ENCODE measurements around the gene CASP2. TPM values are rescaled to one million over a fixed set of nuclear protein-coding genes. Genes with fewer than 3 reads are reported as not detected.

Gene CASP2
- total and polyA plus RNA-seq, 2 of the 13 experiments (the other 11 are each of a cell fraction or from before 2014, with no cell fraction given) = 10.2 to 13.7 TPM

DNA sequence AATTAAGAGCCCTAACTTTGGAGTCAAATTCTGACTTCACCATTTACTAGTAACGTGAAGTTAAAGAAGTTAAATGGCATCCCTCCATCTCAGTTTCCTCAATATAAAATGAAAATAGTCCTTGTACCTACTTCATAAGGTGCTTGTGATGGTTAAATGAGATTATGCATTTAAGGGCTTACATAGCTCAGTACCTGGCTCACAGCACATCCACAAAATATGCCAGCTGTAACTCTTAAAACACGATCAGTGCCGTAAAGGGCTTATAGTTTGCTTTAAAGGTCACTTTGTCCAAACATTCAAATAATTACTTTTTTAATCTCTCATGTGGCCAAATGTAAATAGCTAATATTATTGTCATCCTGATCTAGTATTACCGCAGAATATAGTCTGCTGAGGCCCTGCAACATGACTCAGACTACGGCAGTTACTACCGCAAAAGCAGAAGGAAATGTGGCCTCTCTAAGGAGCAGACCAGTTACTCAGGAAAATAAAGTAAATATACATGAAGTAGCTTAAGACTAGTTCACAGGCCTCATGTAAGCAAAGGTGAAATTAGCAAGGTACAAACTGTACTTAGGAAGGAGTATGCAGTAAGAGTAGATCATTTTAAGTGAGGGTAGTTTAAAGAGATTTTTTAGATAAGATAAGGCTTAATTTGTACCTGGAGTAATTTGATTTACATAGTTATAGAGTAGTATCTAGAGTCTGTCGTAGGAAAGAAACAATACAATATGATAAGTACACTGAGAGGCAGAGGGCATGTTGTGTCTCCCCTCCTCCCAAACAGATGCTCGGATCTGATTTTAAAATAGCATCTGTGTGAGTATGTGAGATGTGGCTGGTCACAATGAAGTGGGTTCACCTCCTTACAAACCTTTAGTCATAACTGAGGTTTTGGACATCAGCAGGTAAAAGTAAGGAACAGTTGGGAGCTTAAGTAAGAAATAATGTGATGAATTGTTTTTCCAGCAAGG lies 13.1 kb downstream of the CASP2 start (continued):
- TF ChIP-seq, protein P1, sequence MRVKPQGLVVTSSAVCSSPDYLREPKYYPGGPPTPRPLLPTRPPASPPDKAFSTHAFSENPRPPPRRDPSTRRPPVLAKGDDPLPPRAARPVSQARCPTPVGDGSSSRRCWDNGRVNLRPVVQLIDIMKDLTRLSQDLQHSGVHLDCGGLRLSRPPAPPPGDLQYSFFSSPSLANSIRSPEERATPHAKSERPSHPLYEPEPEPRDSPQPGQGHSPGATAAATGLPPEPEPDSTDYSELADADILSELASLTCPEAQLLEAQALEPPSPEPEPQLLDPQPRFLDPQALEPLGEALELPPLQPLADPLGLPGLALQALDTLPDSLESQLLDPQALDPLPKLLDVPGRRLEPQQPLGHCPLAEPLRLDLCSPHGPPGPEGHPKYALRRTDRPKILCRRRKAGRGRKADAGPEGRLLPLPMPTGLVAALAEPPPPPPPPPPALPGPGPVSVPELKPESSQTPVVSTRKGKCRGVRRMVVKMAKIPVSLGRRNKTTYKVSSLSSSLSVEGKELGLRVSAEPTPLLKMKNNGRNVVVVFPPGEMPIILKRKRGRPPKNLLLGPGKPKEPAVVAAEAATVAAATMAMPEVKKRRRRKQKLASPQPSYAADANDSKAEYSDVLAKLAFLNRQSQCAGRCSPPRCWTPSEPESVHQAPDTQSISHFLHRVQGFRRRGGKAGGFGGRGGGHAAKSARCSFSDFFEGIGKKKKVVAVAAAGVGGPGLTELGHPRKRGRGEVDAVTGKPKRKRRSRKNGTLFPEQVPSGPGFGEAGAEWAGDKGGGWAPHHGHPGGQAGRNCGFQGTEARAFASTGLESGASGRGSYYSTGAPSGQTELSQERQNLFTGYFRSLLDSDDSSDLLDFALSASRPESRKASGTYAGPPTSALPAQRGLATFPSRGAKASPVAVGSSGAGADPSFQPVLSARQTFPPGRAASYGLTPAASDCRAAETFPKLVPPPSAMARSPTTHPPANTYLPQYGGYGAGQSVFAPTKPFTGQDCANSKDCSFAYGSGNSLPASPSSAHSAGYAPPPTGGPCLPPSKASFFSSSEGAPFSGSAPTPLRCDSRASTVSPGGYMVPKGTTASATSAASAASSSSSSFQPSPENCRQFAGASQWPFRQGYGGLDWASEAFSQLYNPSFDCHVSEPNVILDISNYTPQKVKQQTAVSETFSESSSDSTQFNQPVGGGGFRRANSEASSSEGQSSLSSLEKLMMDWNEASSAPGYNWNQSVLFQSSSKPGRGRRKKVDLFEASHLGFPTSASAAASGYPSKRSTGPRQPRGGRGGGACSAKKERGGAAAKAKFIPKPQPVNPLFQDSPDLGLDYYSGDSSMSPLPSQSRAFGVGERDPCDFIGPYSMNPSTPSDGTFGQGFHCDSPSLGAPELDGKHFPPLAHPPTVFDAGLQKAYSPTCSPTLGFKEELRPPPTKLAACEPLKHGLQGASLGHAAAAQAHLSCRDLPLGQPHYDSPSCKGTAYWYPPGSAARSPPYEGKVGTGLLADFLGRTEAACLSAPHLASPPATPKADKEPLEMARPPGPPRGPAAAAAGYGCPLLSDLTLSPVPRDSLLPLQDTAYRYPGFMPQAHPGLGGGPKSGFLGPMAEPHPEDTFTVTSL (CRISPR knock-in tag; IDR thresholded peaks at IDR 0.05; ENCODE audit: borderline replicate concordance) = no peak
- TF ChIP-seq, protein P2, sequence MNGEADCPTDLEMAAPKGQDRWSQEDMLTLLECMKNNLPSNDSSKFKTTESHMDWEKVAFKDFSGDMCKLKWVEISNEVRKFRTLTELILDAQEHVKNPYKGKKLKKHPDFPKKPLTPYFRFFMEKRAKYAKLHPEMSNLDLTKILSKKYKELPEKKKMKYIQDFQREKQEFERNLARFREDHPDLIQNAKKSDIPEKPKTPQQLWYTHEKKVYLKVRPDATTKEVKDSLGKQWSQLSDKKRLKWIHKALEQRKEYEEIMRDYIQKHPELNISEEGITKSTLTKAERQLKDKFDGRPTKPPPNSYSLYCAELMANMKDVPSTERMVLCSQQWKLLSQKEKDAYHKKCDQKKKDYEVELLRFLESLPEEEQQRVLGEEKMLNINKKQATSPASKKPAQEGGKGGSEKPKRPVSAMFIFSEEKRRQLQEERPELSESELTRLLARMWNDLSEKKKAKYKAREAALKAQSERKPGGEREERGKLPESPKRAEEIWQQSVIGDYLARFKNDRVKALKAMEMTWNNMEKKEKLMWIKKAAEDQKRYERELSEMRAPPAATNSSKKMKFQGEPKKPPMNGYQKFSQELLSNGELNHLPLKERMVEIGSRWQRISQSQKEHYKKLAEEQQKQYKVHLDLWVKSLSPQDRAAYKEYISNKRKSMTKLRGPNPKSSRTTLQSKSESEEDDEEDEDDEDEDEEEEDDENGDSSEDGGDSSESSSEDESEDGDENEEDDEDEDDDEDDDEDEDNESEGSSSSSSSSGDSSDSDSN (CRISPR knock-in tag; IDR thresholded peaks at IDR 0.05) = no peak
- TF ChIP-seq, protein P3, sequence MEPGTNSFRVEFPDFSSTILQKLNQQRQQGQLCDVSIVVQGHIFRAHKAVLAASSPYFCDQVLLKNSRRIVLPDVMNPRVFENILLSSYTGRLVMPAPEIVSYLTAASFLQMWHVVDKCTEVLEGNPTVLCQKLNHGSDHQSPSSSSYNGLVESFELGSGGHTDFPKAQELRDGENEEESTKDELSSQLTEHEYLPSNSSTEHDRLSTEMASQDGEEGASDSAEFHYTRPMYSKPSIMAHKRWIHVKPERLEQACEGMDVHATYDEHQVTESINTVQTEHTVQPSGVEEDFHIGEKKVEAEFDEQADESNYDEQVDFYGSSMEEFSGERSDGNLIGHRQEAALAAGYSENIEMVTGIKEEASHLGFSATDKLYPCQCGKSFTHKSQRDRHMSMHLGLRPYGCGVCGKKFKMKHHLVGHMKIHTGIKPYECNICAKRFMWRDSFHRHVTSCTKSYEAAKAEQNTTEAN (CRISPR knock-in tag; conservative IDR thresholded peaks at IDR 0.05) = no peak
- no peak for TF ChIP-seq REPIN1 (CRISPR knock-in tag; IDR thresholded peaks at IDR 0.05; ENCODE audit: borderline replicate concordance, low read depth)
- no peak for TF ChIP-seq ZNF484 (CRISPR knock-in tag; IDR thresholded peaks at IDR 0.05; ENCODE audit: borderline replicate concordance, low read depth)
